K562 (cell line): Measurements from ENCODE around the gene CCT3. TPM values are rescaled to one million over a fixed set of nuclear protein-coding genes. Genes with fewer than 3 reads are reported as not detected.

ENCODE experiments used
- ATAC-seq: fragments of 200-7000 bp; cut with Tn5 transposase; 3 replicates; pipeline ENCODE4 v1.9.1; 2020; ENCODE audit warnings: moderate library complexity
- BruUV-seq: library from RNA; stranded (reverse); fragments of 400-500 nt; replicated peaks from 2 replicates; lab custom pipeline; 2021; lab: Mats Ljungman, UMichigan
- CTCF ChIA-PET: fragments of 300-600 bp; formaldehyde crosslinking; extraction: SDS; loops from one replicate; lab custom pipeline; 2021; ENCODE audit warnings: low intra/inter-chr PET ratio; lab: Yijun Ruan, JAX
- POLR2A ChIA-PET: fragments of 300-600, 350-650 bp; sonication (Branson Sonifier 250); formaldehyde crosslinking; extraction: SDS; loops from one replicate; lab custom pipeline; 2021; ENCODE audit warnings: antibody characterized with exemption, inconsistent platforms; lab: Yijun Ruan, JAX
- DNase-seq, 4 experiments: peaks; one replicate each; pipeline versions ENCODE4 v3.0.0 to v3.0.0-alpha.2; 2011 to 2018; ENCODE audit warnings: low spot score in 3 of 4, mixed read lengths in 3 of 4; ENCODE audit errors: extremely low read depth in 1 of 4
- FAIRE-seq: peaks from 2 replicates; lab custom pipeline; 2011; peaks lifted over from hg19 to GRCh38; lab: Jason Lieb, UNC
- H2AFZ ChIP-seq: 2 replicates; pipeline ENCODE4 v1.6.0; 2011; ENCODE audit warnings: low read depth, low read length, control low read depth, inconsistent platforms
- H3K27ac ChIP-seq: fragments of 200-600 bp; 3 replicates; pipeline ENCODE4 v1.8.0; 2011; ENCODE audit warnings: low read depth, mild to moderate bottlenecking, control low read depth, inconsistent platforms, low read length, moderate library complexity, mixed read lengths; ENCODE audit errors: extremely low read depth
- H3K27me3 ChIP-seq, 2 experiments: fragments of 300-600 bp in 1 of 2; 2 replicates in 1 of 2; 3 replicates in 1 of 2; pipeline versions ENCODE4 v1.6.0 to v1.8.0; 2011; ENCODE audit warnings: inconsistent platforms in 2 of 2, low read length in 2 of 2, mild to moderate bottlenecking in 1 of 2, mixed read lengths in 1 of 2, moderate library complexity in 1 of 2; ENCODE audit not compliant: control insufficient read depth in 2 of 2, insufficient read depth in 2 of 2
- H3K36me3 ChIP-seq: fragments of 300-600 bp; 3 replicates; pipeline ENCODE4 v1.8.0; 2011; ENCODE audit warnings: mild to moderate bottlenecking, low read length, inconsistent platforms; ENCODE audit not compliant: control insufficient read depth, insufficient read depth
- H3K4me1 ChIP-seq, 2 experiments: fragments of 200-600 bp in 1 of 2; replicated peaks in 1 of 2; 2 replicates in 1 of 2; 3 replicates in 1 of 2; pipeline versions ENCODE4 v1.5.1 to v1.8.0; 2011; ENCODE audit warnings: inconsistent platforms in 2 of 2, low read length in 2 of 2, mild to moderate bottlenecking in 1 of 2, mixed read lengths in 1 of 2, moderate library complexity in 1 of 2; ENCODE audit not compliant: control insufficient read depth in 2 of 2, insufficient read depth in 2 of 2
- H3K4me2 ChIP-seq: 2 replicates; pipeline ENCODE4 v1.6.1; 2011; ENCODE audit warnings: low read length, control low read depth, inconsistent platforms, mixed read lengths; ENCODE audit not compliant: insufficient read depth
- H3K4me3 ChIP-seq: fragments of 200-600 bp; sonication (generic), shearing (Covaris generic); 2 replicates; pipeline ENCODE4 v1.5.1; 2016; ENCODE audit warnings: control low read depth, inconsistent platforms
- H3K79me2 ChIP-seq: fragments of 200-600 bp; 3 replicates; pipeline ENCODE4 v1.8.0; 2011; ENCODE audit warnings: low read length, inconsistent platforms; ENCODE audit not compliant: control insufficient read depth, insufficient read depth
- H3K9ac ChIP-seq, 2 experiments: 2 replicates each; pipeline versions ENCODE4 v1.6.0 to v1.6.1; 2011; ENCODE audit warnings: low read depth in 2 of 2, low read length in 2 of 2, control low read depth in 1 of 2, inconsistent platforms in 1 of 2, mild to moderate bottlenecking in 1 of 2, mixed read lengths in 1 of 2; ENCODE audit not compliant: insufficient read depth in 1 of 2
- H3K9me1 ChIP-seq: one replicate; pipeline ENCODE4 v1.6.0; 2011; ENCODE audit warnings: inconsistent platforms, mild to moderate bottlenecking, low read length, moderate library complexity; ENCODE audit not compliant: control insufficient read depth, insufficient read depth
- H3K9me3 ChIP-seq: replicated peaks from 2 replicates; pipeline ENCODE4 v1.5.1; 2011; ENCODE audit warnings: low read depth, low read length, inconsistent platforms; ENCODE audit not compliant: control insufficient read depth, insufficient read depth
- H4K20me1 ChIP-seq: replicated peaks from 2 replicates; pipeline ENCODE4 v1.6.1; 2011; ENCODE audit warnings: low read length, inconsistent platforms, mixed read lengths; ENCODE audit not compliant: control insufficient read depth, insufficient read depth
- CTCF ChIP-seq, 3 experiments: IDR thresholded peaks in 2 of 3; conservative IDR thresholded peaks in 1 of 3; 2 replicates each; pipeline ENCODE4 v1.5.1; 2011 to 2012; ENCODE audit warnings: low read length in 3 of 3, mild to moderate bottlenecking in 3 of 3, control low read depth in 2 of 3, improper control_type of control experiment in 1 of 3, inconsistent platforms in 1 of 3, low read depth in 1 of 3, mixed read lengths in 1 of 3, moderate library complexity in 1 of 3; ENCODE audit not compliant: insufficient read depth in 2 of 3
- CTCFL ChIP-seq: IDR thresholded peaks from 2 replicates; pipeline ENCODE4 v1.6.1; 2011; ENCODE audit warnings: borderline replicate concordance, low read depth, mild to moderate bottlenecking, moderate library complexity, low read length; ENCODE audit not compliant: insufficient read depth, poor library complexity, severe bottlenecking
- ELF1 ChIP-seq: fragments of 200-800 bp; sonication (Bioruptor generic); IDR thresholded peaks from 2 replicates; pipeline ENCODE4 v1.6.1; 2016; ENCODE audit warnings: missing genetic modification characterization, missing compliant biosample characterization
- ETV1 ChIP-seq: fragments of 450-650 bp; conservative IDR thresholded peaks from 2 replicates; pipeline ENCODE4 v1.6.1; 2016; ENCODE audit warnings: missing genetic modification characterization, control low read depth, low read depth, missing compliant biosample characterization
- FOXK1 ChIP-seq: sonication (generic); formaldehyde crosslinking; IDR thresholded peaks from 2 replicates; pipeline ENCODE4 v1.8.0; 2022; ENCODE audit warnings: missing genetic modification reagents, mild to moderate bottlenecking, borderline replicate concordance
- GABPA ChIP-seq: fragments of 200-800 bp; sonication (Bioruptor generic); conservative IDR thresholded peaks from 2 replicates; pipeline ENCODE4 v1.6.1; 2016; ENCODE audit warnings: low read depth, missing genetic modification characterization, missing compliant biosample characterization
- GATA2 ChIP-seq: sonication (generic); formaldehyde crosslinking; IDR thresholded peaks from 2 replicates; pipeline ENCODE4 v1.4.0; 2020; ENCODE audit warnings: mild to moderate bottlenecking, missing genetic modification reagents
- KLF6 ChIP-seq: fragments of 250-450 bp; sonication (Bioruptor Pico); IDR thresholded peaks from 2 replicates; pipeline ENCODE4 v1.4.0; 2020; ENCODE audit warnings: mild to moderate bottlenecking, moderate library complexity, borderline replicate concordance
- L3MBTL2 ChIP-seq: fragments of 450-650 bp; IDR thresholded peaks from 2 replicates; pipeline ENCODE4 v1.6.1; 2016; ENCODE audit warnings: mild to moderate bottlenecking, moderate library complexity
- POLR2A ChIP-seq: fragments of 450-650 bp; conservative IDR thresholded peaks from 2 replicates; pipeline ENCODE4 v1.6.1; 2016
- SMARCC2 ChIP-seq: fragments of 450-650 bp; IDR thresholded peaks from 2 replicates; pipeline ENCODE4 v1.6.1; 2017; ENCODE audit warnings: antibody characterized with exemption, moderate library complexity, mild to moderate bottlenecking, low read depth
- SUPT5H ChIP-seq: fragments of 450-650 bp; IDR thresholded peaks from 2 replicates; pipeline ENCODE4 v1.6.1; 2016
- ZBTB7A ChIP-seq: IDR thresholded peaks from 2 replicates; pipeline ENCODE4 v1.6.1; 2011; ENCODE audit warnings: low read depth, mild to moderate bottlenecking, low read length, moderate library complexity, borderline replicate concordance; ENCODE audit not compliant: control insufficient read depth
- ZNF75A ChIP-seq: fragments of 450-650 bp; formaldehyde crosslinking; IDR thresholded peaks from 2 replicates; pipeline ENCODE4 v1.4.0; 2020; ENCODE audit warnings: mild to moderate bottlenecking
- WGBS: fragments of 100-300 bp; shearing (Covaris generic); methylation state at CpG from one replicate; pipeline ENCODE4 v1.1.6; 2016; ENCODE audit warnings: low coverage, mixed read lengths; ENCODE audit not compliant: insufficient coverage; ENCODE audit errors: missing lambda C conversion rate; 5-methylcytosine and 5-hydroxymethylcytosine counted together
- in situ Hi-C: fragments of 300-500 bp; cut with MboI; formaldehyde crosslinking; loops from 4 replicates; pipeline ENCODE4 v1.15.0; 2018; ENCODE audit warnings: inconsistent platforms, mixed read lengths
- intact Hi-C: fragments of 100-400 bp; cut with micrococcal nuclease; formaldehyde crosslinking; loops from 2 replicates; pipeline ENCODE4 v1.14.2; 2022
- polyA plus RNA-seq, 8 experiments: library from polyadenylated mRNA; depleted of rRNA in 4 of 8; stranded (reverse) in 5 of 8; unstranded in 3 of 8; fragments of >200 nt; fragmentation: Nextera tagmentation in 2 of 8; fragmentation: Illumina TruSeq in 1 of 8; extraction: Ambion mirVana in 2 of 8; extraction: Trizol in 1 of 8; gene quantifications; 2 replicates each; pipeline versions ENCODE4 v1.2.1 to v1.2.3, GENCODE V29; 2011 to 2014; ENCODE audit warnings: inconsistent platforms in 1 of 8, missing spikeins in 1 of 8
- total RNA-seq, 7 experiments: library from RNA; depleted of rRNA in 6 of 7; stranded (reverse); fragments of >200 nt in 6 of 7; fragmentation: Illumina TruSeq in 2 of 7; extraction: Trizol in 2 of 7; gene quantifications; 2 replicates each; pipeline versions ENCODE4 v1.2.1 to v1.2.3, GENCODE V29; 2011 to 2021; ENCODE audit warnings: low replicate concordance in 1 of 7

The CCT3 gene
- total and polyA plus RNA-seq, 9 of the 15 experiments (the other 6 are each of a cell fraction or from before 2014, with no cell fraction given): 475 to 1,167 (median 610) TPM

- no peak for TF ChIP-seq SMARCC2
- TF ChIP-seq GABPA (tag): no peak
- no peak for TF ChIP-seq ZNF75A (CRISPR knock-in tag)
- TF ChIP-seq SUPT5H: no peak
- no peak for TF ChIP-seq POLR2A
These were observed 44.5 kb upstream of the CCT3 start (continued) for GRCh38 chr1:156382561-156382960.

- Histone ChIP-seq H3K79me2 (no peaks in the 10 kb centered on the region), H3K4me1 (peaks cover 8 to 15% of the 10 kb centered on the region in 2 experiments; a peak in 4 of 5 replicates), H3K4me3 (no peak overlapping the region), H4K20me1 (peaks cover 4% of the 10 kb centered on the region), H3K9me1 (no peaks in the 10 kb centered on the region), H3K36me3 (no peaks in the 10 kb centered on the region), H3K4me2 (no peak overlapping the region), H3K27me3 (no peaks in the 10 kb centered on the region; a peak in 1 of 5 replicates), H3K27ac (no peak overlapping the region), H3K9ac (no peak overlapping the region), H3K9me3 (no peaks in the 10 kb centered on the region), H2AFZ (peak overlapping the region; percentile 48)
- CTCF ChIA-PET: interaction anchor here (1.2 kb wide), 1 partner anchor 65 kb away, joined by 3 read pairs; no protein-coding TSS in a partner anchor
- TF ChIP-seq ETV1 (tag): 0 out of 2 replicates have a peak, but pooled peaks have one; percentile 8
- TF ChIP-seq ELF1 (tag): 0 out of 2 replicates have a peak, but pooled peaks have one; percentile 40
- peak; percentile 47; the same call in 1 of the 2 replicates for TF ChIP-seq ZBTB7A
- no peak for TF ChIP-seq KLF6 (CRISPR knock-in tag)
- TF ChIP-seq FOXK1 (CRISPR knock-in tag): no peak
- no peak for TF ChIP-seq L3MBTL2
- TF ChIP-seq CTCF (IDR thresholded peaks at IDR 0.05 in 2 of 3, conservative IDR thresholded peaks at IDR 0.05 in 1 of 3; ENCODE audit: insufficient read depth in 2 of 3, low read depth in 1 of 3, low read length in 3 of 3): peak in 1 of 3 experiments; percentile 30; a peak in 2 of 6 replicates
- no peak for TF ChIP-seq CTCFL
- peak; percentile 66 for TF ChIP-seq GATA2 (CRISPR knock-in tag)
- BruUV-seq: no TSS peak
- in situ Hi-C loops (no loop called here), intact Hi-C loops (no loop called here)
- WGBS: 5% methylated on average over 3 of the region's 3 CpGs
- peak in 1 of 4 experiments; percentile 22 for DNase-seq
- POLR2A ChIA-PET: no interaction called here
- 0 out of 3 replicates have a peak, but pooled peaks have one; percentile 22 for ATAC-seq
- no peak for FAIRE-seq
These were observed 41.5 kb upstream of the CCT3 start for GRCh38 chr1:156379420-156380165.
